Activated CD8-positive, alpha-beta T cell treated with anti-CD3 and anti-CD28 coated beads for 36 hours (primary cell): ENCODE data around the gene SLC35B1. TPM values are rescaled to one million over a fixed set of nuclear protein-coding genes. Genes with fewer than 3 reads are reported as not detected.

Source experiments
- ATAC-seq: fragments of 200-7000 bp; cut with Tn5 transposase; one replicate; pipeline ENCODE4 v1.10.0; 2021; ENCODE audit warnings: mild to moderate bottlenecking, moderate library complexity
- CTCF ChIA-PET: fragments of 350-600 bp; sonication (Branson Sonifier 250); formaldehyde crosslinking; loops from one replicate; lab custom pipeline; 2021; ENCODE audit warnings: antibody characterized with exemption; lab: Charles Lee
- POLR2A ChIA-PET: fragments of 350-600 bp; sonication (Branson Sonifier 250); formaldehyde crosslinking; loops from one replicate; lab custom pipeline; 2021; ENCODE audit warnings: antibody characterized with exemption; lab: Charles Lee
- DNase-seq: peaks from one replicate; pipeline ENCODE4 v3.0.0-alpha.2; 2020
- H3K27ac Mint-ChIP-seq: one replicate; pipeline ENCODE4 v1.8.0; 2021; ENCODE audit warnings: mild to moderate bottlenecking, mixed read lengths
- H3K27me3 Mint-ChIP-seq: one replicate; pipeline ENCODE4 v1.8.0; 2021; ENCODE audit warnings: mixed read lengths
- H3K36me3 Mint-ChIP-seq: one replicate; pipeline ENCODE4 v1.8.0; 2021; ENCODE audit warnings: low read depth, mixed read lengths
- H3K4me1 Mint-ChIP-seq: one replicate; pipeline ENCODE4 v1.8.0; 2021; ENCODE audit warnings: low read depth, mixed read lengths
- H3K4me3 Mint-ChIP-seq: one replicate; pipeline ENCODE4 v1.8.0; 2021; ENCODE audit warnings: mild to moderate bottlenecking, moderate library complexity, mixed read lengths
- H3K9me3 Mint-ChIP-seq: one replicate; pipeline ENCODE4 v1.8.0; 2021; ENCODE audit warnings: mixed read lengths
- intact Hi-C: fragments of 100-400 bp; cut with micrococcal nuclease; formaldehyde crosslinking; loops from one replicate; pipeline ENCODE4 v1.10.0; 2022
- total RNA-seq, 2 experiments: library from RNA; stranded (reverse); gene quantifications; one replicate each; pipeline ENCODE4 v1.2.3, GENCODE V29; 2021
- TF ChIP-seq, protein P1 (sequence below): fragments of 200-600 bp; IDR thresholded peaks from one replicate; pipeline ENCODE4 v1.8.0; 2022; ENCODE audit warnings: antibody characterized with exemption, mild to moderate bottlenecking

Gene SLC35B1
- total RNA-seq, 2 experiments from 2014 or later = 38.6 to 46.6 TPM

DNA sequence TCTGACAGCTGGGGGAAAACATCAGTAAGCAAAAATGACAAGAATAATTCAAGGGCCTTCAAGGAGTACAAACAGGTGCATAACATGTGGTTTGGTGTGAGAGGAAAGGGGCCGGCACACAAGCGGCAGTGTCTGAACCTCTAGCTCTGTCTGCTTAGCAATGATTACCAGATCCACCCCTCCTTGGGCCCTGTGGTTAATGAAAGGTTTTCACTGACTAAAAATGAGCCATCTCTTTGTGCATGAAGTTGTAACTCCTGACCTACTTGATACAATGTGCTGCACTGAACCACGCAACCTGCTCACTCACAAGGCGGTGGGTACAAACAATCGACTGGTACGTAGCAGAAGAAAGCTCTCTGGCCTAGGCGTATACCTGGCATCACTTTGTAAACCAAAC lies 41.0 kb upstream of the SLC35B1 start:
- DNase-seq = peak; percentile 89
- Mint-ChIP-seq H3K27ac (peak overlapping the region; percentile 94), H3K36me3 (peaks cover 14% of the 10 kb centered on the region), H3K9me3 (no peaks in the 10 kb centered on the region), H3K27me3 (no peaks in the 10 kb centered on the region), H3K4me3 (peak overlapping the region; percentile 38), H3K4me1 (peaks cover 82% of the 10 kb centered on the region)
- ChIA-PET CTCF (interaction anchor here (0.8 to 3.4 kb wide), 6 partner anchors 8 to 53 kb away, joined by 3 to 15 read pairs (median 7); partner anchors contain the start of gene SLC35B1), POLR2A (interaction anchor here (1.0 to 3.6 kb wide), 8 partner anchors 9 to 179 kb away, joined by 3 to 58 read pairs (median 7); partner anchors contain the start of genes FAM117A, KAT7 and SLC35B1)
- ATAC-seq = peak; percentile 88
- intact Hi-C loops = loop anchor here (5.0 kb wide), 1 partner anchor 36 kb away; no protein-coding TSS in a partner anchor
- TF ChIP-seq, protein P1, sequence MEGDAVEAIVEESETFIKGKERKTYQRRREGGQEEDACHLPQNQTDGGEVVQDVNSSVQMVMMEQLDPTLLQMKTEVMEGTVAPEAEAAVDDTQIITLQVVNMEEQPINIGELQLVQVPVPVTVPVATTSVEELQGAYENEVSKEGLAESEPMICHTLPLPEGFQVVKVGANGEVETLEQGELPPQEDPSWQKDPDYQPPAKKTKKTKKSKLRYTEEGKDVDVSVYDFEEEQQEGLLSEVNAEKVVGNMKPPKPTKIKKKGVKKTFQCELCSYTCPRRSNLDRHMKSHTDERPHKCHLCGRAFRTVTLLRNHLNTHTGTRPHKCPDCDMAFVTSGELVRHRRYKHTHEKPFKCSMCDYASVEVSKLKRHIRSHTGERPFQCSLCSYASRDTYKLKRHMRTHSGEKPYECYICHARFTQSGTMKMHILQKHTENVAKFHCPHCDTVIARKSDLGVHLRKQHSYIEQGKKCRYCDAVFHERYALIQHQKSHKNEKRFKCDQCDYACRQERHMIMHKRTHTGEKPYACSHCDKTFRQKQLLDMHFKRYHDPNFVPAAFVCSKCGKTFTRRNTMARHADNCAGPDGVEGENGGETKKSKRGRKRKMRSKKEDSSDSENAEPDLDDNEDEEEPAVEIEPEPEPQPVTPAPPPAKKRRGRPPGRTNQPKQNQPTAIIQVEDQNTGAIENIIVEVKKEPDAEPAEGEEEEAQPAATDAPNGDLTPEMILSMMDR = no peak

GRCh38 chr17:49748223-49748622 lies 40.5 kb upstream of the SLC35B1 start:
- H3K4me1 Mint-ChIP-seq = peaks cover 79% of the 10 kb centered on the region
- DNase-seq (no peak), ATAC-seq (peak; percentile 0)
- peak overlapping the region; percentile 2 for H3K4me3 Mint-ChIP-seq
- CTCF ChIA-PET = interaction anchor here (1.3 to 3.4 kb wide), 6 partner anchors 10 to 181 kb away, joined by 3 to 15 read pairs (median 8); partner anchors contain the start of gene SLC35B1
- no peaks in the 10 kb centered on the region for H3K27me3 Mint-ChIP-seq
- TF ChIP-seq, protein P1 = no peak
- H3K9me3 Mint-ChIP-seq = no peaks in the 10 kb centered on the region
- intact Hi-C loops = loop anchor here (5.0 kb wide), 1 partner anchor 36 kb away; no protein-coding TSS in a partner anchor
- peaks cover 14% of the 10 kb centered on the region for H3K36me3 Mint-ChIP-seq
- H3K27ac Mint-ChIP-seq = peak overlapping the region; percentile 94
- POLR2A ChIA-PET = interaction anchor here (1.0 to 3.6 kb wide), 7 partner anchors 9 to 52 kb away, joined by 3 to 58 read pairs (median 10); partner anchors contain the start of genes FAM117A and SLC35B1

DNA sequence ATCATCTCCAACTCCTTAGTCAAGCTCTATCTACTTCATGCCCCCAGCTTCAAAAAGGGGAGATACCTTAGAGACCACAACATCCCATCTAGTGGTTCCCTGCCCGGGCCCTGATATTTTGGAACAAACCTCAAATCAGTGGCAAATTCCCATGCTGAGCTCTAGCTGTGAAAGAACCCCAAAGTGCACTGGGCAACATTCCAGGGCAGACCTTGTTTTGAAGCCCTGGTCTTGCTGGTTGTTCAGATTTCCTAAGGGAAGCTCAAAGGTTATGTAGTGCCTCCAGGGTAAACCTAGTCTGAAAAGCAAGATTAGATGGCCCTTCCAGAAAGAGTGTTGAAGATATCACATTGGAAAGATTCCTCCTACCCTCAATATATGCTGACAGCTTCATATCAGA lies 39.9 kb upstream of the SLC35B1 start:
- intact Hi-C loops = loop anchor here (5.0 kb wide), 1 partner anchor 35 kb away; no protein-coding TSS in a partner anchor
- no peak for ATAC-seq
- H3K27me3 Mint-ChIP-seq = no peaks in the 10 kb centered on the region

DNA sequence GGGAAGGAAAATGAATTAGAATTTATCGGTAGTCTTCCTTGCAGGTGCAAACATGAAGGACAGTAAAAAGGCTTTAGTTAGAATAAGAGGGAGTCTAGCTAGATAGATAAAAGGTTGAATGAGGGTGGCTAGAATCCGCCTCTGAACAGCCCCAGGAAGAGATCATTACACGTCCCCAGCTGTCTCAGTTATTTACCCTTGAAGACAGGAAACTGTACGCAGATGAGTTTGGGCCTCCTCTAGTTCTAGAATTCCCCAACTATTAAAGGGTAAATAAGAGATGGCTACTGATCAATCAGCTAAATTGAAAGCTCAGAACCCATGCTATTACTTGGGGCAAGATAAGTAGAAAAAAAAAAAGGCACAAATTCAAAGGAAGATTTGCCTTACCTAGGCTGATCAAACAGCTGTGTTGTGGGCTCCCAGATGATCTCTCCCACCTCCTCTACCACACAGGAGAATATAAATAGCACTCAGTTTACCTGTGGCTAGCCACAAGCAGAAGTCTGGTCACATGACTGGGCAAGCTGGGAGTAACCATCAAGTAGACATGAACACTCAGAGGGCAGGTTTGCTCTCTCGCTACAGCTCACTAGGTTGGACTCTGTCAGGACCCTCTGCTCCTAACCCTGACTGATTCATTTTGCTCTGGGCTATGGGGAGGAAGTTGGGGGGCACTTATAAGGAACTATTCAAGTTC lies 39.2 kb upstream of the SLC35B1 start:
- POLR2A ChIA-PET = interaction anchor here (1.2 to 3.5 kb wide), 7 partner anchors 9 to 50 kb away, joined by 3 to 58 read pairs (median 5); partner anchors contain the start of genes FAM117A and KAT7
- TF ChIP-seq, protein P1 = no peak
- H3K4me1 Mint-ChIP-seq = peaks cover 81% of the 10 kb centered on the region
- H3K9me3 Mint-ChIP-seq = no peaks in the 10 kb centered on the region
- DNase-seq (peak; percentile 44), ATAC-seq (peak; percentile 46)
- intact Hi-C loops = loop anchor here (5.0 kb wide), 1 partner anchor 35 kb away; no protein-coding TSS in a partner anchor
- H3K27ac Mint-ChIP-seq = peak overlapping the region; percentile 94
- CTCF ChIA-PET = interaction anchor here (0.6 to 3.4 kb wide), 10 partner anchors 14 to 251 kb away, joined by 3 to 15 read pairs (median 4); partner anchors contain the start of genes FAM117A and SLC35B1
- peak overlapping the region; percentile 64 for H3K4me3 Mint-ChIP-seq
- H3K36me3 Mint-ChIP-seq = peaks cover 15% of the 10 kb centered on the region
- no peaks in the 10 kb centered on the region for H3K27me3 Mint-ChIP-seq

More for the DNA sequence above, 39.9 kb upstream of the SLC35B1 start:
- TF ChIP-seq, protein P1 = no peak
- H3K27ac Mint-ChIP-seq = peak overlapping the region; percentile 94
- peaks cover 15% of the 10 kb centered on the region for H3K36me3 Mint-ChIP-seq
- H3K4me3 Mint-ChIP-seq = no peak overlapping the region
- ChIA-PET POLR2A (interaction anchor here (1.2 to 3.6 kb wide), 7 partner anchors 8 to 51 kb away, joined by 3 to 58 read pairs (median 5); partner anchors contain the start of genes FAM117A and KAT7), CTCF (interaction anchor here (0.7 to 3.4 kb wide), 8 partner anchors 13 to 251 kb away, joined by 3 to 15 read pairs (median 4); partner anchors contain the start of gene SLC35B1)
- H3K4me1 Mint-ChIP-seq = peaks cover 81% of the 10 kb centered on the region
- DNase-seq = no peak
- H3K9me3 Mint-ChIP-seq = no peaks in the 10 kb centered on the region
